Heart right ventricle (tissue), 16 donors: Measurements from ENCODE around the gene ANKFN1. TPM values are rescaled to one million over a fixed set of nuclear protein-coding genes. Genes with fewer than 3 reads are reported as not detected.

ENCODE experiments used
- ATAC-seq, 8 donors: fragments of 200-7000 bp; cut with Tn5 transposase; one replicate each; pipeline ENCODE4 v1.9.1; 2020; ENCODE audit warnings: mild to moderate bottlenecking in 8 of 8, moderate library complexity in 8 of 8, moderate number of reproducible peaks in 1 of 8
- DNase-seq, 2 donors: peaks; one replicate each; pipeline ENCODE4 v3.0.0-alpha.2; 2020
- H3K27ac ChIP-seq, 10 donors: fragments of 200-600 bp; sonication (generic) in 2 of 10; one replicate each; pipeline versions ENCODE4 v1.5.0 to v1.8.0; 2020 to 2022; ENCODE audit warnings: mild to moderate bottlenecking in 3 of 10
- H3K27me3 ChIP-seq, 7 donors: fragments of 200-600 bp; one replicate each; pipeline ENCODE4 v1.8.0; 2021 to 2022; ENCODE audit warnings: mild to moderate bottlenecking in 2 of 7
- H3K36me3 ChIP-seq, 9 donors: fragments of 200-600 bp; sonication (generic) in 1 of 9; one replicate each; pipeline versions ENCODE4 v1.5.0 to v1.8.0; 2020 to 2022; ENCODE audit warnings: mild to moderate bottlenecking in 2 of 9
- H3K4me1 ChIP-seq, 9 donors: fragments of 200-600 bp; sonication (generic) in 1 of 9; one replicate each; pipeline versions ENCODE4 v1.5.0 to v1.8.0; 2020 to 2022; ENCODE audit warnings: mild to moderate bottlenecking in 4 of 9
- H3K4me3 ChIP-seq, 10 donors: fragments of 200-600 bp; sonication (generic) in 2 of 10; one replicate each; pipeline versions ENCODE4 v1.5.0 to v1.8.0; 2020 to 2022; ENCODE audit warnings: mild to moderate bottlenecking in 7 of 10, moderate library complexity in 2 of 10
- H3K9me3 ChIP-seq, 11 donors: fragments of 200-600 bp in 10 of 11; sonication (generic) in 2 of 11; one replicate each; pipeline versions ENCODE4 v1.5.0 to v1.8.0; 2013 to 2022; ENCODE audit warnings: mild to moderate bottlenecking in 2 of 11, control low read depth in 1 of 11, moderate library complexity in 1 of 11
- WGBS, 2 donors: extraction: QIAGEN DNeasy Blood & Tissue Kit; methylation state at CpG; one replicate each; pipeline ENCODE4 v1.1.7; 2013; ENCODE audit warnings: inconsistent platforms in 1 of 2; 5-methylcytosine and 5-hydroxymethylcytosine counted together
- intact Hi-C, 10 donors: fragments of 100-400 bp; cut with DNase I; formaldehyde crosslinking; loops; one replicate each; pipeline versions ENCODE4 v1.11.1 to v1.14.2; 2022
- polyA plus RNA-seq, 2 donors: library from polyadenylated mRNA; stranded (reverse); fragments of 200-250 nt; gene quantifications; one replicate each; pipeline ENCODE4 v1.2.3, GENCODE V29; 2013
- total RNA-seq, 10 donors: library from RNA; stranded (reverse); fragmentation: NEBNext Ultra II Directional in 3 of 10; extraction: Animal tissue kit (Norgen Biotek cat#: 25700) in 3 of 10; gene quantifications; one replicate each; pipeline versions ENCODE4 v1.2.1 to v1.2.4, GENCODE V29; 2021 to 2023
- TF ChIP-seq, protein P1 (sequence below), 9 donors: fragments of 200-600 bp; sonication (generic) in 2 of 9; IDR thresholded peaks; one replicate each; pipeline versions ENCODE4 v1.5.0 to v1.8.0; 2021 to 2022; ENCODE audit warnings: antibody characterized with exemption in 9 of 9, mild to moderate bottlenecking in 5 of 9, moderate library complexity in 1 of 9
- donor health status: Arrhythmogenic right ventricular cardiomyopathy.
- donor health status: ischemic (EF 13 %, LVEDD 7.1; RV severe dilation, severe dysfunction).
- donor health status: healthy with polysubstance abuse.
- donor health status: DM: no; HTN: yes; CAD: no.
- donor health status: DM: no; HTN: no; CAD: no.
- donor health status: ischemic (EF 25% LVEDD 6.9; RV normal size, moderate dysfunction).
- donor health status: ischemic (EF 25% LVEDD 5.7; RV mildly dilated, moderate dysfunction).
- donor health status: healthy.
- donor health status: DM: yes; HTN: yes; CAD: no.
- donor health status: Ischemic cardiomyopathy.
- donor health status: ischemic (EF 35%, LVEDD 5.7; RV mildly dilated, moderate dysfunction).
- donor health status: nonischemic (EF 11% LVEDD 7.7; RV severe dilation, severe dysfunction).
- donor health status: DM: yes; HTN: yes; CAD: no.
- donor health status: PGD.
- donor health status: ischemic (EF 29% LVEDD 5.4; RV normal size, mild dysfunction).
- donor health status: nonischemic (EF 23%, LVEDD 6.1; RV moderate dilation, normal function).

The ANKFN1 gene
- total and polyA plus RNA-seq, 12 donors, result 0.01 to 0.38 TPM; not detected in 10

DNA sequence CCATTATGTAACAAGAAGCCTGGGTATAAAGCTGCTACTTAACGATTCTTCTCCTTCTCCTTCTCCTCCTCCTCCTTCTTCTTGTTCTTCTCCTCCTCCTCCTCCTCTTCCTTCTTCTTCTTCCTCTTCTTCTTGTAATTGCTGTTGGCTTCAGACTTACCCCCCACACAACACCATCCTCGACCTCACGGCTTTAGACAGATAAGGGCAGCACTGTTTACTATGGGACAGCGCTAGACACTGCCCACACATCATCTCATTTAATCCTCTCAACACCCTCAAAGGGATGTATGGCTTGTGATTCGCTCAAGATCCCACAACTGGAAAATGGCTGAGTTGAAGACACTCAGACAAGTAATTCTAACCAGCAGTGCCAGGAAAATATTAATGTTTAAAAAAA, 379.7 kb downstream of the ANKFN1 start:
- Histone ChIP-seq H3K36me3 (no peaks in the 10 kb centered on the region), H3K4me3 (no peak overlapping the region), H3K4me1 (no peaks in the 10 kb centered on the region), H3K27me3 (peaks cover 0 to 29% (median 15%) of the 10 kb centered on the region in 7 donors), H3K27ac (no peak overlapping the region), H3K9me3 (no peaks in the 10 kb centered on the region)
- intact Hi-C loops, result no loop called here
- no peak for ATAC-seq
- WGBS, 2 donors, result 65 to 68% methylated on average over 5 of the region's 5 CpGs
- no peak for DNase-seq
- TF ChIP-seq, protein P1, sequence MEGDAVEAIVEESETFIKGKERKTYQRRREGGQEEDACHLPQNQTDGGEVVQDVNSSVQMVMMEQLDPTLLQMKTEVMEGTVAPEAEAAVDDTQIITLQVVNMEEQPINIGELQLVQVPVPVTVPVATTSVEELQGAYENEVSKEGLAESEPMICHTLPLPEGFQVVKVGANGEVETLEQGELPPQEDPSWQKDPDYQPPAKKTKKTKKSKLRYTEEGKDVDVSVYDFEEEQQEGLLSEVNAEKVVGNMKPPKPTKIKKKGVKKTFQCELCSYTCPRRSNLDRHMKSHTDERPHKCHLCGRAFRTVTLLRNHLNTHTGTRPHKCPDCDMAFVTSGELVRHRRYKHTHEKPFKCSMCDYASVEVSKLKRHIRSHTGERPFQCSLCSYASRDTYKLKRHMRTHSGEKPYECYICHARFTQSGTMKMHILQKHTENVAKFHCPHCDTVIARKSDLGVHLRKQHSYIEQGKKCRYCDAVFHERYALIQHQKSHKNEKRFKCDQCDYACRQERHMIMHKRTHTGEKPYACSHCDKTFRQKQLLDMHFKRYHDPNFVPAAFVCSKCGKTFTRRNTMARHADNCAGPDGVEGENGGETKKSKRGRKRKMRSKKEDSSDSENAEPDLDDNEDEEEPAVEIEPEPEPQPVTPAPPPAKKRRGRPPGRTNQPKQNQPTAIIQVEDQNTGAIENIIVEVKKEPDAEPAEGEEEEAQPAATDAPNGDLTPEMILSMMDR (IDR thresholded peaks at IDR 0.05), result no peak

DNA sequence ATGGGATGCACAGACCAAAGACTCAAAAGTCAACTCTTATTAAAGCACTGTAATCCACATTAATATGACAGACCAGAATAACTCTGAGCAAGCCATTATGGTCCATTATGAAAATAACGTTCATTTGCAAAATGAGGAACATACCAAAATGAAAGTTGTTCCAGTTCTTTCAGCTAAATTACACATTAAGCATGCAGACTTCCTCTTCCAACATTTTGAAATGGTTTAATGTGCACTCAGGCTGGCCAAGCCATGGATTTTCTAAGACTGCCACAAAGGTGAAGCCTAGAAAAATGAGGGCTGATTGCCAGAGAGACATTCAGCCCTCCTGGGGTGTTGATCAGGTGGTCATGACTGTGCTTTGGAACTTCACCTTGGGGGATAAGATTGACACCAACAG, 383.5 kb downstream of the ANKFN1 start:
- WGBS, 2 donors, result 80 to 82% methylated on average over 1 of the region's 1 CpG
- H3K27me3 ChIP-seq, result peaks cover 0 to 23% (median 11%) of the 10 kb centered on the region in 7 donors
- no peaks in the 10 kb centered on the region for H3K4me1 ChIP-seq
- no peaks in the 10 kb centered on the region for H3K36me3 ChIP-seq
- H3K9me3 ChIP-seq, result peaks cover 0 to 9% (median 0%) of the 10 kb centered on the region in 11 donors
- DNase-seq (no peak), ATAC-seq (no peak)
- no peak overlapping the region for H3K27ac ChIP-seq
- TF ChIP-seq, protein P1 (IDR thresholded peaks at IDR 0.05), result no peak
- no peak overlapping the region for H3K4me3 ChIP-seq
- intact Hi-C loops, result no loop called here

DNA sequence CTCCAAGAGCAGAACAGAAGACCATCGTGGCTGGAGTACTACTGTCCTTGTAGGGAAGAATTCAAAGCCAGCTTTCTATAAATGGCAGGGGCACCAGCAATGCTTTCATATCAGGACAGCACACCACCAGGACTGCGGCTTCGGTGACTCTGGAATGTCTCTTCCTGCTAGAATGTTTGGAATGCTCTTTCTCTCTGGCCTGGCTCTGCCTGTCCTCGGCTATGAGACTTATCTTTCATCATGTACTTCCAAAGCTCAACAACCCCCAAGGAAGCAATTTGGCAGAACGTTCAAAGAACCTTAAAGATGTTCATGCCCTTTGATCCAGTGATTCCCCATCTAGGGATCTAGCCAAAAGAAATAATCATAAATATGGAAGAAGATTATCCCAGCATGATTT, 387.6 kb downstream of the ANKFN1 start:
- TF ChIP-seq, protein P1 (IDR thresholded peaks at IDR 0.05), result no peak
- no peaks in the 10 kb centered on the region for H3K36me3 ChIP-seq
- H3K27me3 ChIP-seq, result peaks cover 0 to 16% (median 4%) of the 10 kb centered on the region in 7 donors
- H3K27ac ChIP-seq, result no peak overlapping the region
- ATAC-seq (no peak), DNase-seq (no peak)
- H3K4me3 ChIP-seq, result no peak overlapping the region
- 13 to 20% methylated on average over 5 of the region's 5 CpGs for WGBS, 2 donors
- intact Hi-C loops, result no loop called here
- H3K9me3 ChIP-seq, result peaks cover 0 to 9% (median 0%) of the 10 kb centered on the region in 11 donors
- no peaks in the 10 kb centered on the region for H3K4me1 ChIP-seq

DNA sequence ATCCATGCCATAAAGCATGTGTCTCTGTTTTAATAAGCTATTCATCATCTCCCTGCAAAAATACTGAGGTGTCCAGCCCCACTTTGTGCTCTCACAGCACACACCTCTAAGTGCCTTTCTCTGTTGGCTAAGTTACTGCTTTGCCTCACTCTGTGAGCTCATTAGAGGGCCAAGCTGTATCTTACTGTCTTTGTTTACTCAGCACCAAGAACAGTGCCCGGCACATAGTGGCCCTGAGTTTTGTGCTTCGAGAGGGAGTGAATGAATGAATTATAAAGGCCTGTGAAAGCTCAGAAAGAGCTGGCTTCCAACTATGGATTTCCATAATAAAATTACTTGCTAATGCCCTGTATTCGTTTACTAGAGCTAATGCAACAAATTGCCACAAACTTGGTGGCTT, 390.0 kb downstream of the ANKFN1 start:
- 51 to 57% methylated on average over 3 of the region's 3 CpGs for WGBS, 2 donors
- peaks cover 0 to 16% (median 4%) of the 10 kb centered on the region in 7 donors for H3K27me3 ChIP-seq

More for the DNA sequence above, 390.0 kb downstream of the ANKFN1 start:
- ATAC-seq (no peak), DNase-seq (no peak)
- Histone ChIP-seq H3K27ac (no peak overlapping the region), H3K4me3 (no peak overlapping the region), H3K36me3 (no peaks in the 10 kb centered on the region), H3K4me1 (no peaks in the 10 kb centered on the region), H3K9me3 (peaks cover 0 to 9% (median 0%) of the 10 kb centered on the region in 11 donors)
- intact Hi-C loops, result no loop called here
- TF ChIP-seq, protein P1 (IDR thresholded peaks at IDR 0.05), result no peak
